H1 (cell line): ENCODE data around the gene FOXL3. TPM values are rescaled to one million over a fixed set of nuclear protein-coding genes. Genes with fewer than 3 reads are reported as not detected.

Experiments used
- CTCF ChIA-PET: fragments of 300-600 bp; sonication (Branson Sonifier 250); formaldehyde crosslinking; loops from one replicate; lab custom pipeline; 2021; ENCODE audit not compliant: partially characterized antibody; lab: Charles Lee
- POLR2A ChIA-PET: fragments of 300-600 bp; sonication (Branson Sonifier 250); formaldehyde crosslinking; loops from one replicate; lab custom pipeline; 2021; ENCODE audit warnings: inconsistent platforms; ENCODE audit not compliant: partially characterized antibody; lab: Charles Lee
- DNase-seq, 2 experiments: peaks; one replicate each; pipeline versions ENCODE4 v3.0.0 to v3.0.0-alpha.2; 2010 to 2022; ENCODE audit warnings: low spot score in 2 of 2, low read depth in 1 of 2, mixed read lengths in 1 of 2
- FAIRE-seq: peaks from 2 replicates; lab custom pipeline; 2011; peaks lifted over from hg19 to GRCh38; lab: Jason Lieb, UNC
- H2AFZ ChIP-seq: 2 replicates; pipeline ENCODE4 v1.8.1; 2012; ENCODE audit warnings: low read length, inconsistent platforms
- H2AK5ac ChIP-seq: 2 replicates; pipeline ENCODE4 v1.6.1; 2013; ENCODE audit warnings: low read depth, low read length
- H2BK120ac ChIP-seq: replicated peaks from 2 replicates; pipeline ENCODE3; 2013; ENCODE audit warnings: low read depth, low read length, inconsistent platforms
- H2BK12ac ChIP-seq: 2 replicates; pipeline ENCODE4 v1.6.1; 2013; ENCODE audit warnings: low read depth, low read length
- H2BK15ac ChIP-seq: 2 replicates; pipeline ENCODE4 v1.6.1; 2013; ENCODE audit warnings: low read length
- H2BK20ac ChIP-seq: 2 replicates; pipeline ENCODE4 v1.6.1; 2013; ENCODE audit warnings: low read length
- H2BK5ac ChIP-seq: 2 replicates; pipeline ENCODE4 v1.6.1; 2013; ENCODE audit warnings: low read depth, low read length
- H3K14ac ChIP-seq: 2 replicates; pipeline ENCODE4 v1.6.1; 2013; ENCODE audit warnings: inconsistent platforms; ENCODE audit not compliant: insufficient read length
- H3K18ac ChIP-seq: 2 replicates; pipeline ENCODE4 v1.6.1; 2013; ENCODE audit warnings: low read length; ENCODE audit errors: extremely low read depth
- H3K23ac ChIP-seq: 2 replicates; pipeline ENCODE4 v1.6.1; 2013; ENCODE audit warnings: inconsistent platforms; ENCODE audit not compliant: insufficient read length
- H3K23me2 ChIP-seq: 2 replicates; pipeline ENCODE4 v1.6.1; 2013; ENCODE audit warnings: low read depth, low read length
- H3K27ac ChIP-seq: 2 replicates; pipeline ENCODE4 v1.6.1; 2011; ENCODE audit warnings: low read depth, low read length, inconsistent platforms
- H3K27me3 ChIP-seq, 4 experiments: replicated peaks in 1 of 4; 1 replicate in 1 of 4; 2 replicates in 3 of 4; pipeline versions ENCODE4 v1.6.1 to v1.8.1; 2011 to 2013; ENCODE audit warnings: low read length in 3 of 4, mild to moderate bottlenecking in 3 of 4, inconsistent platforms in 2 of 4, mixed read lengths in 2 of 4, moderate library complexity in 1 of 4; ENCODE audit not compliant: control insufficient read depth in 3 of 4, insufficient read depth in 3 of 4; ENCODE audit errors: extremely low read depth in 1 of 4
- H3K36me3 ChIP-seq, 4 experiments: 2 replicates each; pipeline versions ENCODE4 v1.6.1 to v1.8.1; 2011 to 2013; ENCODE audit warnings: mild to moderate bottlenecking in 4 of 4, low read length in 3 of 4, moderate library complexity in 2 of 4, control low read depth in 1 of 4, inconsistent platforms in 1 of 4; ENCODE audit not compliant: insufficient read depth in 4 of 4, control insufficient read depth in 2 of 4
- H3K4ac ChIP-seq: replicated peaks from 2 replicates; pipeline ENCODE3; 2013; ENCODE audit warnings: low read length, low read depth, mixed read lengths, inconsistent platforms; ENCODE audit not compliant: insufficient read length
- H3K4me1 ChIP-seq, 4 experiments: replicated peaks in 1 of 4; 1 replicate in 1 of 4; 2 replicates in 3 of 4; pipeline versions ENCODE4 v1.6.1 to v1.8.1; 2011 to 2013; ENCODE audit warnings: low read length in 3 of 4, inconsistent platforms in 2 of 4, mixed read lengths in 1 of 4; ENCODE audit not compliant: insufficient read depth in 4 of 4, control insufficient read depth in 3 of 4
- H3K4me2 ChIP-seq, 2 experiments: 2 replicates each; pipeline versions ENCODE4 v1.6.1 to v1.8.1; 2011 to 2013; ENCODE audit warnings: low read depth in 2 of 2, low read length in 2 of 2, control low read depth in 1 of 2, inconsistent platforms in 1 of 2, mild to moderate bottlenecking in 1 of 2; ENCODE audit not compliant: insufficient read depth in 1 of 2
- H3K4me3 ChIP-seq, 4 experiments: fragments of 200-600, 300-600 bp in 1 of 4; sonication (generic), shearing (Covaris generic), sonication (Bioruptor Twin) in 1 of 4; 2 replicates each; pipeline versions ENCODE4 v1.5.1 to v1.8.1; 2011 to 2016; ENCODE audit warnings: low read length in 4 of 4, low read depth in 3 of 4, control low read depth in 2 of 4, inconsistent platforms in 2 of 4, mild to moderate bottlenecking in 2 of 4, mixed read lengths in 1 of 4, moderate library complexity in 1 of 4; ENCODE audit not compliant: insufficient read depth in 2 of 4; ENCODE audit errors: extremely low read depth in 1 of 4
- H3K56ac ChIP-seq: replicated peaks from 2 replicates; pipeline ENCODE3; 2013; ENCODE audit warnings: low read depth, mild to moderate bottlenecking, mixed read lengths, low read length, inconsistent platforms; ENCODE audit not compliant: insufficient read length
- H3K79me1 ChIP-seq: 2 replicates; pipeline ENCODE4 v1.6.1; 2013; ENCODE audit warnings: low read depth, low read length, control low read depth
- H3K79me2 ChIP-seq, 2 experiments: 2 replicates each; pipeline versions ENCODE4 v1.6.1 to v1.8.1; 2012 to 2013; ENCODE audit warnings: low read length in 2 of 2, mild to moderate bottlenecking in 2 of 2, inconsistent platforms in 1 of 2; ENCODE audit not compliant: insufficient read depth in 2 of 2, control insufficient read depth in 1 of 2
- H3K9ac ChIP-seq, 4 experiments: replicated peaks in 1 of 4; 1 replicate in 1 of 4; 2 replicates in 3 of 4; pipeline versions ENCODE4 v1.6.1 to v1.8.1; 2011 to 2013; ENCODE audit warnings: low read depth in 3 of 4, low read length in 3 of 4, control low read depth in 2 of 4, mild to moderate bottlenecking in 2 of 4, moderate library complexity in 2 of 4, inconsistent platforms in 1 of 4; ENCODE audit errors: extremely low read depth in 1 of 4
- H3K9me3 ChIP-seq, 2 experiments: 2 replicates each; pipeline versions ENCODE4 v1.6.1 to v1.8.1; 2012 to 2013; ENCODE audit warnings: mild to moderate bottlenecking in 2 of 2, moderate library complexity in 2 of 2, control low read depth in 1 of 2, inconsistent platforms in 1 of 2, low read depth in 1 of 2, low read length in 1 of 2, mixed read lengths in 1 of 2; ENCODE audit not compliant: insufficient read depth in 2 of 2
- H4K20me1 ChIP-seq, 2 experiments: replicated peaks in 1 of 2; 2 replicates each; pipeline versions ENCODE3 to v1.8.1; 2011 to 2013; ENCODE audit warnings: inconsistent platforms in 2 of 2, low read length in 2 of 2, mild to moderate bottlenecking in 1 of 2; ENCODE audit not compliant: insufficient read depth in 2 of 2, control insufficient read depth in 1 of 2
- H4K5ac ChIP-seq: 2 replicates; pipeline ENCODE4 v1.6.1; 2013; ENCODE audit warnings: low read length, low read depth, mixed read lengths, inconsistent platforms; ENCODE audit not compliant: insufficient read length
- H4K8ac ChIP-seq: 2 replicates; pipeline ENCODE4 v1.8.0; 2013; ENCODE audit warnings: mild to moderate bottlenecking, moderate library complexity, low read length, inconsistent platforms; ENCODE audit not compliant: insufficient read depth; ENCODE audit errors: extremely low read depth
- H4K91ac ChIP-seq: replicated peaks from 2 replicates; pipeline ENCODE3; 2013; ENCODE audit warnings: low read length, mixed read lengths, inconsistent platforms; ENCODE audit not compliant: insufficient read length
- CBX8 ChIP-seq: fragments of 300-800, 300-1000 bp; sonication (generic); IDR thresholded peaks from 2 replicates; pipeline ENCODE4 v1.7.1; 2016; ENCODE audit warnings: low read depth, low read length, borderline replicate concordance
- CHD1 ChIP-seq: IDR thresholded peaks from 2 replicates; pipeline ENCODE4 v1.6.1; 2012; ENCODE audit warnings: low read depth, low read length, improper control_type of control experiment
- EGR1 ChIP-seq: IDR thresholded peaks from 2 replicates; pipeline ENCODE4 v1.6.1; 2011; ENCODE audit warnings: low read depth, low read length, borderline replicate concordance
- HDAC6 ChIP-seq: IDR thresholded peaks from one replicate; pipeline ENCODE4 v1.7.1; 2012; ENCODE audit warnings: low read depth, mild to moderate bottlenecking, inconsistent platforms, low read length, moderate library complexity
- SIN3A ChIP-seq, 2 experiments: IDR thresholded peaks in 1 of 2; conservative IDR thresholded peaks in 1 of 2; 2 replicates each; pipeline ENCODE4 v1.6.1; 2011 to 2012; ENCODE audit warnings: low read length in 2 of 2, improper control_type of control experiment in 1 of 2, low read depth in 1 of 2, mild to moderate bottlenecking in 1 of 2
- SP4 ChIP-seq: IDR thresholded peaks from 2 replicates; pipeline ENCODE4 v1.6.1; 2012; ENCODE audit warnings: low read length, inconsistent platforms
- TAF7 ChIP-seq: optimal IDR thresholded peaks from 2 replicates; pipeline ENCODE3; 2011; ENCODE audit warnings: low read depth, mild to moderate bottlenecking, inconsistent platforms, low read length, moderate library complexity, borderline replicate concordance
- TEAD4 ChIP-seq: IDR thresholded peaks from 2 replicates; pipeline ENCODE4 v1.6.1; 2012; ENCODE audit warnings: low read depth, low read length, inconsistent platforms, mixed read lengths
- WGBS, 2 experiments: shearing (Covaris generic) in 1 of 2; methylation state at CpG; one replicate each; pipeline versions ENCODE4 v1.1.6 to v1.1.7; 2013 to 2015; ENCODE audit warnings: low lambda C conversion rate in 2 of 2, mixed read lengths in 2 of 2, inconsistent platforms in 1 of 2, low coverage in 1 of 2, missing lambda C conversion rate in 1 of 2; ENCODE audit not compliant: insufficient replicate concordance in 2 of 2, insufficient coverage in 1 of 2, insufficient read length in 1 of 2; ENCODE audit errors: extremely low coverage in 1 of 2, missing lambda C conversion rate in 1 of 2; 5-methylcytosine and 5-hydroxymethylcytosine counted together
- polyA plus RNA-seq, 7 experiments: library from polyadenylated mRNA; depleted of rRNA in 3 of 7; stranded (reverse) in 5 of 7; unstranded in 2 of 7; fragments of >200 nt in 5 of 7; fragments of 200-250 nt in 2 of 7; gene quantifications; 1 replicate in 5 of 7; 2 replicates in 1 of 7; 4 replicates in 1 of 7; pipeline versions ENCODE4 v1.2.1 to v1.2.3, GENCODE V29; 2011 to 2013; ENCODE audit warnings: missing spikeins in 2 of 7, mixed read lengths in 2 of 7
- total RNA-seq: library from RNA; stranded (reverse); fragmentation: NEBNext Ultra II Directional; extraction: Animal tissue kit (Norgen Biotek cat#: 25700); gene quantifications from 2 replicates; pipeline ENCODE4 v1.2.1, GENCODE V29; 2021

The FOXL3 gene
- total and polyA plus RNA-seq, 2 of the 8 experiments (the other 6 are each of a cell fraction or from before 2014, with no cell fraction given): not detected

DNA sequence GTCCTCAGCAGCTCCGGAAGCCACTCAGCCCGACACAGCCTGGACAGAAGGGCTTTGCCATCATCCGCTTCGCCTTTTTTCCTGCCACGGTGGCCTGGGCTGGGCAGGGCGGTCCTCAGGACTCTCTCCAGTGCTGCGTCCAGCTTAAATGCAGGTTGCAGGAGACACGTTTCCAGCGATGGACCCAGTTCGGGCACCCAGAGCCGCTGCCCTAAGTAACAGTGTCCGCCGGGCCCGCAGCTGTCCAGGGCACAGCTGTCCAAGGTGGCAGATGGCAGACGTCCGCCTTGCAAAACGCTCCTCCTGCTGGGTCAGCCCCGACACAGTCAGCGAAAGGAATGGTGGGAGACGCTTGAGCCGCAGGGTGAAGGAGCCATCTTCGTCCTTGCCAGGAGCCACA lies 37.0 kb upstream of the FOXL3 start:
- no peak overlapping the region for H3K4me3 ChIP-seq
- FAIRE-seq (no peak), DNase-seq (no peak)
- H2BK5ac ChIP-seq: no peak overlapping the region
- no peak overlapping the region for H2BK20ac ChIP-seq
- H4K20me1 ChIP-seq: peaks cover 0 to 2% of the 10 kb centered on the region in 2 experiments
- H3K18ac ChIP-seq: no peak overlapping the region
- 97% methylated on average over 20 of the region's 22 CpGs; no CpG with 5 or more reads in 1 of the 2 experiments for WGBS, 2 experiments
- no peak overlapping the region for H3K27ac ChIP-seq
- H2BK12ac ChIP-seq: no peak overlapping the region
- H2BK15ac ChIP-seq: no peak overlapping the region
- H4K5ac ChIP-seq: no peak overlapping the region
- no peak overlapping the region for H3K4me2 ChIP-seq
- no peaks in the 10 kb centered on the region for H3K23me2 ChIP-seq
- H3K79me1 ChIP-seq: no peaks in the 10 kb centered on the region
- H2BK120ac ChIP-seq: no peak overlapping the region
- no peaks in the 10 kb centered on the region for H3K4me1 ChIP-seq
- ChIA-PET CTCF (interaction anchor here (2.0 kb wide), 1 partner anchor 11 kb away, joined by 10 read pairs; no protein-coding TSS in a partner anchor), POLR2A (no interaction called here)
- H3K9ac ChIP-seq: no peak overlapping the region
- no peak overlapping the region for H3K14ac ChIP-seq
- peaks cover 0 to 56% (median 13%) of the 10 kb centered on the region in 4 experiments; a peak in 5 of 8 replicates for H3K36me3 ChIP-seq
- no peak overlapping the region for H3K4ac ChIP-seq
- no peaks in the 10 kb centered on the region for H3K27me3 ChIP-seq
- H3K56ac ChIP-seq: no peak overlapping the region
- H2AFZ ChIP-seq: no peak overlapping the region
- no peak overlapping the region for H4K8ac ChIP-seq
- H2AK5ac ChIP-seq: no peak overlapping the region
- no peak overlapping the region for H3K23ac ChIP-seq
- H4K91ac ChIP-seq: no peak overlapping the region
- peaks cover 11 to 55% of the 10 kb centered on the region in 2 experiments; a peak in 3 of 4 replicates for H3K9me3 ChIP-seq
- TF ChIP-seq SP4: no peak
- no peak for TF ChIP-seq SIN3A (conservative IDR thresholded peaks at IDR 0.05 in 1 of 2, IDR thresholded peaks at IDR 0.05 in 1 of 2; ENCODE audit: low read depth in 1 of 2, low read length in 2 of 2)
- no peak for TF ChIP-seq HDAC6
- no peak for TF ChIP-seq TAF7
- TF ChIP-seq EGR1: no peak
- TF ChIP-seq CHD1: no peak
- TF ChIP-seq TEAD4: no peak
- TF ChIP-seq CBX8: no peak
- H3K79me2 ChIP-seq: no peaks in the 10 kb centered on the region
